H1 (cell line): ENCODE data around the gene NMB.
A peak's percentile ranks its signal among the peaks of the same experiment; 100 is the strongest.

ENCODE experiments used
- CTCF ChIP-seq, 3 experiments: IDR thresholded peaks; 1 replicate in 2 of 3; 2 replicates in 1 of 3; pipeline versions ENCODE4 v1.5.1 to v1.6.1; 2011; ENCODE audit warnings: low read length in 3 of 3, mild to moderate bottlenecking in 3 of 3, inconsistent platforms in 2 of 3, low read depth in 1 of 3, moderate library complexity in 1 of 3; ENCODE audit not compliant: insufficient read depth in 1 of 3; ENCODE audit errors: control extremely low read depth in 1 of 3
- POLR2AphosphoS5 ChIP-seq: IDR thresholded peaks from 2 replicates; pipeline ENCODE4 v1.6.1; 2011; ENCODE audit warnings: low read depth, low read length
- RFX5 ChIP-seq: IDR thresholded peaks from 2 replicates; pipeline ENCODE4 v1.6.1; 2011; ENCODE audit warnings: low read depth, low read length, improper control_type of control experiment, borderline replicate concordance
- YY1 ChIP-seq: IDR thresholded peaks from 2 replicates; pipeline ENCODE4 v1.6.1; 2011; ENCODE audit warnings: low read depth, mild to moderate bottlenecking, low read length

- TF ChIP-seq RFX5 (no peak), POLR2AphosphoS5 (no peak), CTCF (IDR thresholded peaks at IDR 0.05; ENCODE audit: control extremely low read depth in 1 of 3, insufficient read depth in 1 of 3, low read depth in 1 of 3, low read length in 3 of 3) (no peak), YY1 (peak; percentile 31; the same call in 1 of the 2 replicates)
Observed at GRCh38 chr15:84633311-84634227, 24.4 kb downstream of the NMB start.
